Neural progenitor cell (in vitro differentiated cells): ENCODE results near the gene TPPP3.

Experiments
- EZH2phosphoT487 ChIP-seq: fragments of 200-600 bp; sonication (generic); IDR thresholded peaks from 2 replicates; pipeline ENCODE4 v1.6.1; 2017; ENCODE audit warnings: antibody characterized with exemption
- TF ChIP-seq, protein P1 (sequence below): fragments of 200-600 bp; sonication (generic); IDR thresholded peaks from 2 replicates; pipeline ENCODE4 v1.5.1; 2017; ENCODE audit warnings: antibody characterized with exemption, mild to moderate bottlenecking

DNA sequence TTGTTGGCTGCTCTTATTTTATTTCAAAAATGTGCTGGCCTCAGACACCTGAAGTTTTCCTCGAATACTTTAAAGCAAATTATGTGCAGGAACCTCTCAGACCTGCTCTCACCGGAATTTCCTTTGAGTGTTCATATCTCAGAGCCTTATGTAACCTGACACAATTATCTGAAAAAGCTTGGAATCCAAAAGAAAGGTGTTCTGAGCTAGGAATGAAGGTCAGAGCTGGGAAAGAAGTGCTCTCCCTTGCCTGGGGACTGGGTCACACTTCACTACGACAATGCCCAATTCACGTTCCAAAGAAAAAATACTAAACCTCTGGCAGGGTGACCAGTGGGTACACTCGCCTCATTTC lies 30.9 kb upstream of the TPPP3 start:
- no peak for TF ChIP-seq EZH2phosphoT487
- TF ChIP-seq, protein P1, sequence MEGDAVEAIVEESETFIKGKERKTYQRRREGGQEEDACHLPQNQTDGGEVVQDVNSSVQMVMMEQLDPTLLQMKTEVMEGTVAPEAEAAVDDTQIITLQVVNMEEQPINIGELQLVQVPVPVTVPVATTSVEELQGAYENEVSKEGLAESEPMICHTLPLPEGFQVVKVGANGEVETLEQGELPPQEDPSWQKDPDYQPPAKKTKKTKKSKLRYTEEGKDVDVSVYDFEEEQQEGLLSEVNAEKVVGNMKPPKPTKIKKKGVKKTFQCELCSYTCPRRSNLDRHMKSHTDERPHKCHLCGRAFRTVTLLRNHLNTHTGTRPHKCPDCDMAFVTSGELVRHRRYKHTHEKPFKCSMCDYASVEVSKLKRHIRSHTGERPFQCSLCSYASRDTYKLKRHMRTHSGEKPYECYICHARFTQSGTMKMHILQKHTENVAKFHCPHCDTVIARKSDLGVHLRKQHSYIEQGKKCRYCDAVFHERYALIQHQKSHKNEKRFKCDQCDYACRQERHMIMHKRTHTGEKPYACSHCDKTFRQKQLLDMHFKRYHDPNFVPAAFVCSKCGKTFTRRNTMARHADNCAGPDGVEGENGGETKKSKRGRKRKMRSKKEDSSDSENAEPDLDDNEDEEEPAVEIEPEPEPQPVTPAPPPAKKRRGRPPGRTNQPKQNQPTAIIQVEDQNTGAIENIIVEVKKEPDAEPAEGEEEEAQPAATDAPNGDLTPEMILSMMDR = no peak
